Naive B cell (primary cell): ENCODE data around the gene KCNQ5. TPM values are rescaled to one million over a fixed set of nuclear protein-coding genes. Genes with fewer than 3 reads are reported as not detected.

Experiments used
- ATAC-seq, 2 donors: fragments of 150-1000 bp; cut with Tn5 transposase; 2 replicates each; pipeline ENCODE4 v1.10.0; 2021; ENCODE audit warnings: low read depth in 2 of 2, mild to moderate bottlenecking in 2 of 2, moderate library complexity in 2 of 2
- DNase-seq: peaks from one replicate; pipeline ENCODE4 v3.0.0; 2022
- H3K27ac Mint-ChIP-seq, 6 donors: one replicate each; pipeline ENCODE4 v1.8.0; 2020 to 2022; ENCODE audit warnings: mild to moderate bottlenecking in 6 of 6, mixed read lengths in 6 of 6, moderate library complexity in 5 of 6, inconsistent platforms in 2 of 6
- H3K27me3 Mint-ChIP-seq, 3 donors: one replicate each; pipeline ENCODE4 v1.8.0; 2021 to 2022; ENCODE audit warnings: mixed read lengths in 3 of 3, mild to moderate bottlenecking in 1 of 3
- H3K36me3 Mint-ChIP-seq, 2 donors: one replicate each; pipeline ENCODE4 v1.8.0; 2020 to 2022; ENCODE audit warnings: mixed read lengths in 2 of 2, inconsistent platforms in 1 of 2, mild to moderate bottlenecking in 1 of 2
- H3K4me1 Mint-ChIP-seq, 3 donors: one replicate each; pipeline ENCODE4 v1.8.0; 2020 to 2022; ENCODE audit warnings: mixed read lengths in 3 of 3, inconsistent platforms in 1 of 3, mild to moderate bottlenecking in 1 of 3, moderate library complexity in 1 of 3
- H3K4me3 Mint-ChIP-seq, 8 donors: one replicate each; pipeline ENCODE4 v1.8.0; 2020 to 2022; ENCODE audit warnings: mild to moderate bottlenecking in 8 of 8, mixed read lengths in 8 of 8, moderate library complexity in 8 of 8, inconsistent platforms in 2 of 8
- H3K9me3 Mint-ChIP-seq, 7 donors: one replicate each; pipeline ENCODE4 v1.8.0; 2020 to 2022; ENCODE audit warnings: mixed read lengths in 7 of 7, mild to moderate bottlenecking in 5 of 7, inconsistent platforms in 2 of 7, moderate library complexity in 1 of 7
- polyA plus RNA-seq, 6 donors: library from polyadenylated mRNA; unstranded; fragments of 300-500 nt; fragmentation: Illumina TruSeq; gene quantifications; one replicate each; pipeline ENCODE4 v1.2.3, GENCODE V29; 2021; ENCODE audit warnings: low read depth in 6 of 6

KCNQ5 gene
- polyA plus RNA-seq, 6 donors from 2014 or later, result 0.29 to 7.1 (median 4.9) TPM

DNA sequence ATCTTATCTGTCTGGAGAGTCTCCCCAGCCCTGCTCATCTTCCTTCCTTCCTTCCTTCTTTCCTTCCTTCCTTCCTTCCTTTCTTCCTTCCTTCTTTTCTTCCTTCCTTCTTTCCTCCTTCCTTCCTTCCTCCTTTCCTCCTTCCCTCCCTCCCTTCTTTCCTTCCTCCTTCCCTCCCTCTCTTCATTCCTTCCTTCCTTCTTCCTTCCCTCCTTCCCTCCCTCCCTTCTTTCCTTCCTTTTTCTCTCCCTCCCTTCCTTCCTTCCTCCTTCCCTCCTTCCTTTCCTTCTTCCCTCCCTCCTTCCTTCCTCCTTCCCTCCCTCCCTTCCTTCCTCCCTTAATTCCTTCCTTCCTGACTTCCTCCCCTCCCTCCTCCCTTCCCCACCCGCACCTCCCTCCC is 319.4 kb downstream of the KCNQ5 start:
- DNase-seq, result no peak
- Mint-ChIP-seq H3K27ac (peak overlapping the region in 1 of 6 donors; percentile 47), H3K27me3 (no peaks in the 10 kb centered on the region), H3K4me1 (peaks cover 0 to 4% (median 0%) of the 10 kb centered on the region in 3 donors), H3K4me3 (no peak overlapping the region), H3K9me3 (no peaks in the 10 kb centered on the region), H3K36me3 (no peaks in the 10 kb centered on the region)
- ATAC-seq, result no peak

DNA sequence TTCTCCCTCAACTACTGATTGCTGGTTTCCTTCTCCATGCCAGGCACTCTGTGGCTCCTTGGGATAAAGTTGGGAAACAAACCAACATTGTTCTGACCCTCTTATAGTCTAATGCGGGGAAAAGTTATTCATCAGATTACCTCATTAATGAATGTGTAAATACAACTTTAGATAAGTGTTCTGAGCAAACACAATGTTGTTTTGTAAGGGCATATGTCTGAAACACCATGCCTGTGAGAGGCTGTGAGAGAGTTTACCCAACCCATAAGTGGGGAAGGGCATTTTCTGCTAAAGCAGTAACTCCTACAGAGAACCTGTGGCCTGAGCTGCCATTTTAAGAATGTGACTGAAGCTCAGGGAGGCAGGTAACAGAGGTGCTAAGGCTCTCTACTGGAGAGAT is 319.9 kb downstream of the KCNQ5 start:
- ATAC-seq, result no peak
- peaks cover 0 to 4% (median 0%) of the 10 kb centered on the region in 3 donors for H3K4me1 Mint-ChIP-seq
- H3K27me3 Mint-ChIP-seq, result no peaks in the 10 kb centered on the region
- no peak overlapping the region for H3K4me3 Mint-ChIP-seq
- no peak for DNase-seq
- no peaks in the 10 kb centered on the region for H3K9me3 Mint-ChIP-seq
- H3K27ac Mint-ChIP-seq, result peak overlapping the region in 1 of 6 donors; percentile 5
- no peaks in the 10 kb centered on the region for H3K36me3 Mint-ChIP-seq

DNA sequence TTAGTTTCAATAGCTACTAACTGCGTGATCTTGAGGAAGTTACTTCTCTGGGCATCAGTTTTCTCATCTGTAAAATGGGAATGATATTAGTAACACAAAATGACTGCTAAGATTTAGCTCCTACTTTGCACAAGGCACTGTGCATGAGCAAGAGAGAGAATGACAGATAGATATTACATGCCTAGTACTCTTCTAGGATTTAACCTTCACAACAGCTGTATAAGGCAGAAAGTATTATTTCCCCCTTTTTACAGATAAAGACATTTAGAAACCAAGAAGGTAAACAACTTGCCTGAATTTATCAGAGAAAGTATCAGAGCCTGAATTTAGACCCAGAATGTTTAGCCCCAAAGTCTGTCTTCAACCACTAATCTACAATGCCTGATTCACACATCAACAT is 321.8 kb downstream of the KCNQ5 start:
- ATAC-seq (no peak), DNase-seq (no peak)
- Mint-ChIP-seq H3K27me3 (no peaks in the 10 kb centered on the region), H3K27ac (no peak overlapping the region), H3K4me1 (peaks cover 0 to 4% (median 0%) of the 10 kb centered on the region in 3 donors), H3K36me3 (no peaks in the 10 kb centered on the region), H3K4me3 (no peak overlapping the region), H3K9me3 (no peaks in the 10 kb centered on the region)

DNA sequence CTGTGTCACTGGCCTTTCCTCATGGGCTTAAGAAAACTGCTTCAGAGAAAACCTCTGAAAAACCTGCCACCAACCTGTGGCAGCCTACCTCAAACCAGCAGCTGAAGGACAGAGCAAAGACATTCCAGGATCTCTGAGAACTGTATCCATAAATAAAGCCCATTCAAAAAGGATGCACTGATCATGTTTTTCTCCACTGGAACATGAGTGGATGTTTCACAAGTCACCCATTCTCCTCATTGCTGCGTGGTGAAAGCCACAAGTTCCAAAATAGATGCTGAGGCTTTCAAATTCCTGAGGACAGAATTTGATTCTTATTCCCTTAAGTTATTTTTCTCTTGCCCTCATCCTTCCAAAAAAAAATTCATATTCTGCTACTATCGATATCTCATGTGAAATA is 322.8 kb downstream of the KCNQ5 start:
- H3K27ac Mint-ChIP-seq, result no peak overlapping the region
- H3K4me3 Mint-ChIP-seq, result no peak overlapping the region
- peaks cover 0 to 4% (median 0%) of the 10 kb centered on the region in 3 donors for H3K4me1 Mint-ChIP-seq
- H3K9me3 Mint-ChIP-seq, result no peaks in the 10 kb centered on the region
- DNase-seq (no peak), ATAC-seq (no peak)
- H3K27me3 Mint-ChIP-seq, result no peaks in the 10 kb centered on the region
- no peaks in the 10 kb centered on the region for H3K36me3 Mint-ChIP-seq

DNA sequence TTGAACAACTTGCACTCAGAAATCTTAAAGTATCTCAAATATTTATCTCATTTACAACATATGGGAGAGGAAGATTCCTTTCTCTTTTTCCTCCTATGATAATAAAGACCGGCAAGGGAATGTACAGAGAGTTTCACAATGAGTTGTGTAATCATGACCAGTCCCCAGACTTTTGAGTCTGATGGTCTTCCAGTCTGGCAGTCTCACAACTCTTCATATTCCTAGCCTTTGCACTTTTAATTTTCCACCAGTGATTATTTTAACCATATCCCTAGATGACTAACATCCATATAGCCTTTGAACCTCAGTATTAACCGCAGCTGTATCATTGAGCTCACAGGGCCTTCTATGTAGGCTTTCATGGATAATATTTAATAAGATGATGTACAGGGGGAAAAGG is 324.9 kb downstream of the KCNQ5 start:
- no peak overlapping the region for H3K27ac Mint-ChIP-seq
- H3K9me3 Mint-ChIP-seq, result no peaks in the 10 kb centered on the region
- H3K4me3 Mint-ChIP-seq, result no peak overlapping the region
- ATAC-seq (no peak), DNase-seq (no peak)
- H3K4me1 Mint-ChIP-seq, result peaks cover 0 to 5% (median under 1%) of the 10 kb centered on the region in 3 donors
- H3K36me3 Mint-ChIP-seq, result no peaks in the 10 kb centered on the region
- no peaks in the 10 kb centered on the region for H3K27me3 Mint-ChIP-seq

DNA sequence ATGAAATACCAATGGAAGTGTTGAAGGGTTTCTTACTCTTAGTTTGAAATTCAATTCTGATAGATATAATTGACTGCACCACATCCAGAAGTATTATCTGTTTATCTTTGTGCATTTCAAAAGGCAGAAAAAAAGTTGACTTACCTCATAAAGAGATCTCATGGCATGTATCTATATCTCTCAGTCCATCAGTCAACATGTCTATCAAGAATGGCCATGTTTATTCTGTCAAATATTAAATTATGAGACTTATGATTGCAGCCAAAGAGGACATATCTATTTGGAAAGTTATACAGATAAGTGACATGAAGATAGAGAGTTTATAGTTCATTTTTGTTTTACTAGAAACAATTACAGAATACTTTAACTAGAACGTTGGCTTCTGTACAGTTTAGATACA is 325.7 kb downstream of the KCNQ5 start:
- no peak overlapping the region for H3K27ac Mint-ChIP-seq
- no peaks in the 10 kb centered on the region for H3K27me3 Mint-ChIP-seq
- ATAC-seq (no peak), DNase-seq (no peak)
- no peaks in the 10 kb centered on the region for H3K36me3 Mint-ChIP-seq
- peaks cover 0 to 5% (median 0%) of the 10 kb centered on the region in 3 donors for H3K4me1 Mint-ChIP-seq
- no peaks in the 10 kb centered on the region for H3K9me3 Mint-ChIP-seq
- no peak overlapping the region for H3K4me3 Mint-ChIP-seq

DNA sequence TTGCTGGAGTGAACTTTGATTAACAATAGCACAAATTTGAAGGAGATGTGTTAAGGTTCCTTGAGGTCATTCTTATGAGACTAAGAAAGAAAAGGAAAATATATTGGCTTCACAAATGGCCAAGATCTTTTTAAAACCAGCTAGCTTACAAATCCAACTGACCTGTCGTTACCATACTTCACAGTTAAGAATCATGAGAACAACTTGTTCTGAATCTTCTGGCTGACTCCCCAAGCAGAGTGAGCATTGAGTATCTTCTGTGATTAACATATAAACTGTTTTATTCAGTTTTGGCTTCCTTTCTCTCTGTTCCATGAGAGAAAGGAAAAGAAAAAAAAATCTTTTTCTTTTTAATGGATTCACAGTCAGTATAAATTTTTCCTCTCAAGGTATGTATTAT is 326.3 kb downstream of the KCNQ5 start:
- DNase-seq (no peak), ATAC-seq (no peak)
- Mint-ChIP-seq H3K36me3 (no peaks in the 10 kb centered on the region), H3K4me3 (no peak overlapping the region), H3K4me1 (peaks cover 0 to 5% (median 0%) of the 10 kb centered on the region in 3 donors), H3K27me3 (no peaks in the 10 kb centered on the region), H3K9me3 (no peaks in the 10 kb centered on the region), H3K27ac (no peak overlapping the region)

DNA sequence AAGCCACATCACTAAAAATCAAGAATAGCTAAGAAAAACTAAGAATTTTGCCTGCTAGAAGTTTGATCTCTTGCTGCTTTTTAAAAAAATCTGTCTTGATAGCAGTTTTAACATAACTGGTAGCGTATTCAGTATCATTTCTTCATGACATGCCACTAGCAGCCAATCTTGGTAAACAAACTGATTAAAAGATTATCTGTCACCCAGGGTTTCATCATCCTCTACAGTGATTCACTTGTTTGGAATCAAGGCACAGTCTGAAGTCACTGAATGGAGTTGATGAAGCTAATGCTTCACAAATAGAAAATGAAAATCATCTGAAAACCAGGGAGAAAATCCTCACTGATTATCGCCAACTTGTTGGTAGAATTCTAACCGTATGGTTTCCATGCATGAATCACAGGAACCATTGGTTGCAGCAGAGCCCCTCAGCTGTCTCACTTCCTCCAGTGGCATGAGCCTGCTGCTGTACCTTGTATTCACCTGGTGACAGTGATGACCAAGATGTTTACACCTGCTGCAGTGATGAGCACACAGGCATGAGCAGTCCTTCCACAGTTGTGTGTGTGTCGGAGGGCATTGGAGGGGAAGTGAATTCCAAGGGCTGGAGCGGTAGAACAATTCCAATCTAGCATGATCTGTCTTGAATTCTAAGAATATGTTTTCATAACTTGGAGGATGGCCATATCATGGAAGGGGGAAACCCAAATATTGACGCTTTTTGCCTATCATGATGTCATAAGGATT is 328.4 kb downstream of the KCNQ5 start:
- H3K9me3 Mint-ChIP-seq, result no peaks in the 10 kb centered on the region
- no peak overlapping the region for H3K4me3 Mint-ChIP-seq
- ATAC-seq (no peak), DNase-seq (no peak)
- no peaks in the 10 kb centered on the region for H3K27me3 Mint-ChIP-seq
- H3K27ac Mint-ChIP-seq, result no peak overlapping the region
- no peaks in the 10 kb centered on the region for H3K36me3 Mint-ChIP-seq
- peaks cover 4 to 10% (median 8%) of the 10 kb centered on the region in 3 donors for H3K4me1 Mint-ChIP-seq

DNA sequence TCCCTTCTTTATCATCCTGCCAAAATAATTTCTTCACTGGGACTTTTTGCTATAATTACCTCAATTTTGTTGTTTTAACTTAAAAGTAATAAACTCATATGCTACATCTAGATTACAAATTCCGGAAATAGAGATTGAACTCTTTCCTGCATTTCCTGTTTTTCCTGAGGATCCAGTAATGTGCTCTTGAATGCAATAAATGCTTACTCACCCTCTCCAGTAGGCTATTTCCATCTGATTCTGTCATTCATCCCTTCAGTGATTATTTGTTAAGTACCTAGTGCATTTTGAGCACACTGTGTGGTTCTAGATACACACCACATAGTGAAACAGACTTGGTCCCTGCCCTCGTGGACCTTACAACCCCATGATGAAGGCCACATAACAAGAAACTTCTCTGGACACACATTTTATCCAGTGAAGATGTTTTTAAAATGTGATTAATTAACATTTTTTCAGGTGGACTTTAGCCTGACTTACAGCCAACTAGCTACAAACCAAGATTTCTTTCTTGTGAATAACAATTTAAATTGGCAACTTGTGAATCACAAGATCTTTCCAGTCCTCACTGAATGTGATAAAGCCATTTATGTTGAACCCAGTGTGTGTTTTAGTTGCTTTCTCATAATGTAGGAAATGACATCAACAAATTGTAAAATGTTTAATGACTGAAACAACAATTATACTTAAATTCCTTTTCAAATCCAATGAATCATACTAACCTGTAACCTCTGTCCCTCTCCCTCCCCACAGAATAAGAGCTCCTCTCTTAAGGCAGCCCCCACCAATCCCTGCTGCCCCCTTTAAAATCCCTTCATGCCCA is 331.2 kb downstream of the KCNQ5 start:
- H3K27ac Mint-ChIP-seq, result peak overlapping the region in 3 of 6 donors; percentile 6 to 35 (median 19)

DNA sequence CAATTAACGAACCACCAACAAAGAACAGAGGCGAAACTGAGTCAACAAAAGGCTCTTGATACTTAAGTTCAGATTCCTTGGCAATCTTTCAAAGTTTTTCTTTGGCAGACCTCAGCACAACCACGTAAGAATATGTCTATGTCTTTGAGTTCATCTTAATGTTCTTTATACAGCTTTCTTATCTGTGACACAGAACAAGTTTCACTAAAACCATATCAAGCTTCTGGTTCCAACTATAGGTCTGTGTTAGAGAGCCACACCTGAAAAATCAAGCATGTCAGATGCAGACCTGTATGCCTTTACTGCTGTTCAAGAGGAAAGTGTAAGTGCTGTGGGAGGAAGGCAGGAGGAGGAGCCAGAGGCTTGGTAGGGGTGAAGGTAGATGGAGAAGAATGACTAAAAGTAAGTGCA is 332.1 kb downstream of the KCNQ5 start:
- H3K9me3 Mint-ChIP-seq, result no peaks in the 10 kb centered on the region
- no peak for ATAC-seq
- no peaks in the 10 kb centered on the region for H3K36me3 Mint-ChIP-seq
- H3K27me3 Mint-ChIP-seq, result no peaks in the 10 kb centered on the region
- H3K27ac Mint-ChIP-seq, result peak overlapping the region in 3 of 6 donors; percentile 6 to 68 (median 62)
- no peak for DNase-seq
- peaks cover 8 to 18% (median 15%) of the 10 kb centered on the region in 3 donors for H3K4me1 Mint-ChIP-seq
- no peak overlapping the region for H3K4me3 Mint-ChIP-seq

More for the DNA sequence above, 331.2 kb downstream of the KCNQ5 start:
- Mint-ChIP-seq H3K4me1 (peaks cover 8 to 18% (median 15%) of the 10 kb centered on the region in 3 donors), H3K9me3 (no peaks in the 10 kb centered on the region), H3K4me3 (no peak overlapping the region), H3K27me3 (no peaks in the 10 kb centered on the region), H3K36me3 (no peaks in the 10 kb centered on the region)
- ATAC-seq, result no peak
- DNase-seq, result no peak

DNA sequence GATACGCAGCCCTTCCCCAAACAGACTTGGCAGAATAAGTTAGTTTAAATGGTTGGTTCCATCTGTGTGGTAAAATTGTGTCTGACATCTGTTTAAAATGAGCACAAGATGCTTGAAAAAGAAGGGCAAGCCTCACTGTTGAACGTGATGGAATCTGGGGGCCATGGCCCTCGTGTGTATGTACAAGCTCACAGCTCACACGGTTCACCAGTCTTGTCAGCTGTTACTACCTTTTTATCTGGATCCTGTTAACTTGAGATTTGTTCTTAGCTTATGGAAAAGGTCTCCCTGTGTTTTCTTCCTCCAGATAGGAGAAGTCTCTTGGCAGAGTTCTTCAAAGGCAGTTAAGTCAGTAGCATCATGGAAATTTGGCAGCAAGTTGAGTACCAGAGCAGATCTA is 332.9 kb downstream of the KCNQ5 start:
- ATAC-seq (no peak), DNase-seq (no peak)
- H3K36me3 Mint-ChIP-seq, result no peaks in the 10 kb centered on the region
- no peaks in the 10 kb centered on the region for H3K27me3 Mint-ChIP-seq
- no peaks in the 10 kb centered on the region for H3K9me3 Mint-ChIP-seq
- peak overlapping the region in 1 of 6 donors; percentile 36 for H3K27ac Mint-ChIP-seq
- peaks cover 8 to 18% (median 15%) of the 10 kb centered on the region in 3 donors for H3K4me1 Mint-ChIP-seq
- H3K4me3 Mint-ChIP-seq, result no peak overlapping the region

DNA sequence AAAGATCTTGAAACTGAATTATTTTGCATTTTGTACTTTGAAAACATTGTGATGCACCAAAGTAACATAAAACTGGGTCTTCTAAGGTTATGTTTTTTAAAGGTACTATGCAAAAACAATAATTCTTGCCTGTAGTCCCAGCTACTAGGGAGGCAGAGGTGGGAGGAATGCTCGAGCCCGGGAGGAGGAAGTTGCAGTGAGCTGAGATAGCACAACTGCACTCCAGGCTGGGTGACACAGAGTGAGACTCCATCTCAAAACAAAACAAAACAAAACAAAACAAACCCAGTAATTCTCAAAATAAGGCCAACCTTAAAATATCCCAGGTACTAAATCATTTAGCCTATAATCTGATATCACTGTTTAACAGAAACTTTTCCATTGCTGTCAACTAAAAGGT is 333.8 kb downstream of the KCNQ5 start:
- H3K27me3 Mint-ChIP-seq, result no peaks in the 10 kb centered on the region
- peaks cover 8 to 18% (median 10%) of the 10 kb centered on the region in 3 donors for H3K4me1 Mint-ChIP-seq
- H3K27ac Mint-ChIP-seq, result peak overlapping the region in 3 of 6 donors; percentile 58 to 75 (median 61)
- ATAC-seq (no peak), DNase-seq (no peak)
- H3K36me3 Mint-ChIP-seq, result no peaks in the 10 kb centered on the region
- H3K9me3 Mint-ChIP-seq, result no peaks in the 10 kb centered on the region
- no peak overlapping the region for H3K4me3 Mint-ChIP-seq

DNA sequence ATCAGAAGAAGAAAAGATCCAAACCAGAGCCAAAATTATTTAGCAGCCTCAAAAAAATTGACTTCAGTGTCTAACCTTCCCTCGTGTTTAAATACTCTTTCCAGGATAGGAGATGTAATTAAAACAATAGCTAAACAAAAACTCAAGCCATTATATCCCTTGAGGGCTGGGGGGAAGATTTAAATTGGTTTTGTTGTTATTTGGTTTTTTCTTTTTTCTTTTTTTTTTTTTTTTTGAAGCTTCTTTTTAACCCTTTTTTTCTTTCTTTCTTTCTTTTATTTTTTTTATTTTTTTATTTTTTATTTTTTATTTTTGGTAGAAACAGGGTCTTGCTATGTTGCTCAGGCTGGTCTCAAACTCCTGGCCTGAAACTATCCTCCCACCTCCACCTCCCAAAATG is 334.4 kb downstream of the KCNQ5 start:
- no peaks in the 10 kb centered on the region for H3K27me3 Mint-ChIP-seq
- peaks cover 8 to 18% (median 10%) of the 10 kb centered on the region in 3 donors for H3K4me1 Mint-ChIP-seq
- no peak overlapping the region for H3K4me3 Mint-ChIP-seq
- no peak for DNase-seq
- H3K36me3 Mint-ChIP-seq, result no peaks in the 10 kb centered on the region
- ATAC-seq, result no peak
- peak overlapping the region in 1 of 6 donors; percentile 54 for H3K27ac Mint-ChIP-seq
- no peaks in the 10 kb centered on the region for H3K9me3 Mint-ChIP-seq

DNA sequence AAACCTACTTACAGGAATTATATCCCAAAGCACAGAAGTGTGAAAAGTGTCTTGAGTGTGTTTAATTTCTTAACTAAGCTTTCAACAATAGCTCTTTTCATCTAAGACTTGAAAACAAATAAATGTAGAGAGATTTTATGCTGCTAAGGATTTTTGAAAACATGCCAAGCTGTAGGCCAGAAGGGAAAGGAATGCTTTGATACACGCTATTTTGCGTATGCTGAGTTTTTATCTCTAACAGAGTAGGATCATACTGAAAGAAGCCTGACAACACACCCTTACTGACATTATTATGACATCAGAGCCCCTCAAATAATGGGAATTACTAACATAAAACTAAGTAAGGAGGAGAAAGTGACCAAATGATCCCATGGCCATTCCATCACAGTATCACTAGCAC is 338.0 kb downstream of the KCNQ5 start:
- no peak for ATAC-seq
- no peak overlapping the region for H3K27ac Mint-ChIP-seq
- no peaks in the 10 kb centered on the region for H3K9me3 Mint-ChIP-seq
- H3K4me3 Mint-ChIP-seq, result no peak overlapping the region
- no peaks in the 10 kb centered on the region for H3K27me3 Mint-ChIP-seq
- DNase-seq, result no peak
- no peaks in the 10 kb centered on the region for H3K36me3 Mint-ChIP-seq
- peaks cover 4 to 8% (median 8%) of the 10 kb centered on the region in 3 donors for H3K4me1 Mint-ChIP-seq
